KMS-11 (cell line): ENCODE measurements around the gene ZFP42.
"Not testable (repeated sequence)": the region's sequence is repeated elsewhere in the genome, so short reads cannot be mapped to it uniquely, and the experiment has no call there.

Experiments used
- H2AFZ ChIP-seq: fragments of 200-600 bp; sonication (generic); 2 replicates; pipeline ENCODE4 v1.6.1; 2016; ENCODE audit warnings: antibody characterized with exemption, mixed run types, low read depth
- H3K27ac ChIP-seq: fragments of 200-600 bp; sonication (generic); 2 replicates; pipeline ENCODE4 v1.6.1; 2016; ENCODE audit warnings: mild to moderate bottlenecking, mixed run types
- H3K27me3 ChIP-seq: fragments of 200-600 bp; sonication (generic); 2 replicates; pipeline ENCODE4 v1.6.1; 2017; ENCODE audit warnings: mild to moderate bottlenecking, low read depth, mixed run types, moderate library complexity; ENCODE audit not compliant: insufficient read depth
- H3K36me3 ChIP-seq: fragments of 200-600 bp; sonication (generic); 2 replicates; pipeline ENCODE4 v1.6.1; 2017; ENCODE audit warnings: mild to moderate bottlenecking, mixed run types; ENCODE audit not compliant: insufficient read depth
- H3K4me1 ChIP-seq: fragments of 200-600 bp; sonication (generic); 2 replicates; pipeline ENCODE4 v1.6.1; 2016; ENCODE audit warnings: mild to moderate bottlenecking, low read depth, mixed run types; ENCODE audit not compliant: poor library complexity, severe bottlenecking
- H3K4me2 ChIP-seq: fragments of 200-600 bp; sonication (generic); 2 replicates; pipeline ENCODE4 v1.7.0; 2016; ENCODE audit warnings: mild to moderate bottlenecking, mixed run types
- H3K4me3 ChIP-seq: fragments of 200-600 bp; sonication (generic); IDR thresholded peaks from 2 replicates; pipeline ENCODE4 v1.6.1; 2017; ENCODE audit warnings: low read depth, low read length, mixed read lengths; ENCODE audit not compliant: insufficient read depth
- H3K79me2 ChIP-seq: fragments of 200-600 bp; sonication (generic); 2 replicates; pipeline ENCODE4 v1.6.1; 2016; ENCODE audit warnings: low read depth, mixed run types; ENCODE audit not compliant: insufficient read depth
- H3K9ac ChIP-seq: fragments of 200-600 bp; sonication (generic); 2 replicates; pipeline ENCODE4 v1.6.1; 2016; ENCODE audit warnings: mild to moderate bottlenecking, mixed run types
- H4K20me1 ChIP-seq: fragments of 200-600 bp; sonication (generic); 2 replicates; pipeline ENCODE4 v1.6.1; 2016; ENCODE audit warnings: mild to moderate bottlenecking, mixed run types; ENCODE audit not compliant: insufficient read depth
- CTCF ChIP-seq: fragments of 200-600 bp; sonication (generic); conservative IDR thresholded peaks from 2 replicates; pipeline ENCODE4 v1.6.1; 2017; ENCODE audit warnings: low read depth, mild to moderate bottlenecking, antibody characterized with exemption, low read length, moderate library complexity, mixed read lengths

The ZFP42 gene

GRCh38 chr4:188037003-188037713, 41.6 kb downstream of the ZFP42 start:
- H3K27me3 ChIP-seq, result no peaks in the 10 kb centered on the region
- H3K4me3 ChIP-seq, result no peak overlapping the region
- H3K9ac ChIP-seq, result no peak overlapping the region
- no peaks in the 10 kb centered on the region for H4K20me1 ChIP-seq
- H3K4me1 ChIP-seq, result no peaks in the 10 kb centered on the region
- no peak overlapping the region for H2AFZ ChIP-seq
- TF ChIP-seq CTCF, result no peak
- H3K4me2 ChIP-seq, result no peak overlapping the region
- H3K27ac ChIP-seq, result no peak overlapping the region
- H3K36me3 ChIP-seq, result no peaks in the 10 kb centered on the region
- H3K79me2 ChIP-seq, result no peaks in the 10 kb centered on the region

GRCh38 chr4:188041721-188042120, 46.1 kb downstream of the ZFP42 start:
- Histone ChIP-seq H3K27ac (no peak overlapping the region), H3K9ac (no peak overlapping the region), H3K36me3 (no peaks in the 10 kb centered on the region), H3K27me3 (no peaks in the 10 kb centered on the region), H3K79me2 (no peaks in the 10 kb centered on the region), H4K20me1 (no peaks in the 10 kb centered on the region), H3K4me3 (no peak overlapping the region), H2AFZ (no peak overlapping the region), H3K4me2 (no peak overlapping the region), H3K4me1 (no peaks in the 10 kb centered on the region)
- TF ChIP-seq CTCF, result no peak

GRCh38 chr4:188042191-188042590, 46.6 kb downstream of the ZFP42 start:
- Histone ChIP-seq H3K4me2 (no peak overlapping the region), H3K27me3 (no peaks in the 10 kb centered on the region), H2AFZ (no peak overlapping the region), H3K4me3 (no peak overlapping the region), H3K9ac (no peak overlapping the region), H3K27ac (no peak overlapping the region), H3K36me3 (no peaks in the 10 kb centered on the region), H3K4me1 (no peaks in the 10 kb centered on the region), H3K79me2 (no peaks in the 10 kb centered on the region), H4K20me1 (no peaks in the 10 kb centered on the region)
- TF ChIP-seq CTCF, result no peak

GRCh38 chr4:188043154-188043553, 47.6 kb downstream of the ZFP42 start:
- H3K36me3 ChIP-seq, result no peaks in the 10 kb centered on the region

GRCh38 chr4:188045461-188045860, 49.9 kb downstream of the ZFP42 start:
- H3K4me1 ChIP-seq, H3K9ac ChIP-seq, H3K27me3 ChIP-seq, H3K4me2 ChIP-seq, H3K36me3 ChIP-seq, H3K27ac ChIP-seq, H2AFZ ChIP-seq, H3K4me3 ChIP-seq, H3K79me2 ChIP-seq, H4K20me1 ChIP-seq: not testable (repeated sequence)

More at GRCh38 chr4:188043154-188043553, 47.6 kb downstream of the ZFP42 start:
- Histone ChIP-seq H3K79me2 (no peaks in the 10 kb centered on the region), H3K9ac (no peak overlapping the region), H2AFZ (no peak overlapping the region), H3K27me3 (no peaks in the 10 kb centered on the region), H3K4me3 (no peak overlapping the region), H3K27ac (no peak overlapping the region), H4K20me1 (no peaks in the 10 kb centered on the region), H3K4me1 (no peaks in the 10 kb centered on the region), H3K4me2 (no peak overlapping the region)
- no peak for TF ChIP-seq CTCF
